Measurements from ENCODE around the gene MXRA7.
"Not testable (repeated sequence)": the region's sequence is repeated elsewhere in the genome, so short reads cannot be mapped to it uniquely, and the experiment has no call there.

Gene MXRA7

DNA sequence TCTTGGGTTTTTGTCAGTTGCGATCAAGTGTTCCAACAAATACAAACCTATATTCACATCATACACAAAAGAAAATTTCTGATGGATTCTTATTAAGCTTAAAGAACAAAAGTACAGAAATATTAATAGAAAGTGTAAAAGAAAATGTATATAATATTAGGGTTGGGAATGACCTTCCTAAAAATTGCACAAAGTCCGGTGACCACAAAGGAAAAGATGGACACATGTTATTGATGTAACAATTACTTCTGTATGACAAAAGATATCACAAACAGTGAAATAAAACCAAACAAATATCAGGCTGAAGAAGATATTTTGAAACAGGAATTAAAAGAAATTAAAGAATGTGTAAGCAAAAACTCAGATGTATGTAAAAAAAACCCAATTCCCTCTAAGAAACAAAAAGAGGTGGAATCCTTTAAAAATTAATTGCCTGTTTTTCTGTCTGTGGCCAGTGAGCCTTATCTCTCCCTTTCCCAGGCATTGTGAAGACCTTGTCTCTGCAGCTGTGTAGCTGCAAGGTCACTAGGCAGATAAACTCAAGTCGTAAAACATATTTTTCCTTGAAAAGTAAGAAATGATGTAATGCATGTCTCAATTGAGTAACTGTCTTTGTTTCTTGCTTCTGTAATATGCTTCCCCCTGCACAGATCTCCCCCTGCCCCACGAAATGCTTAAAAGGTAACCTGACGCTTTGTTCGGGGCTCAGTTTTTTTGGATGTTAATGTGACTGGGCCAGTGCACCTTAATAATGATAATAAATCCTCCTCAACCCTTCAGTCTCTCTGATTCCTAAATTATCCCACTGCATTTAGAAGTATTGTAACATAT lies 70.0 kb downstream of the MXRA7 start:
- H3K9ac ChIP-seq (ENCODE audit: low read length) = peak overlapping the region; percentile 32
- H3K4me3 ChIP-seq (ENCODE audit: low read length) = no peak overlapping the region
- H3K4me1 ChIP-seq (ENCODE audit: control insufficient read depth, insufficient read depth, low read length) = peaks cover 20% of the 10 kb centered on the region
- no peaks in the 10 kb centered on the region for H3K9me3 ChIP-seq (ENCODE audit: control insufficient read depth, low read length)
- no peaks in the 10 kb centered on the region for H3K36me3 ChIP-seq (ENCODE audit: control insufficient read depth, insufficient read depth, low read length)
- H3K27me3 ChIP-seq (ENCODE audit: control insufficient read depth, insufficient read depth, low read length) = no peaks in the 10 kb centered on the region

DNA sequence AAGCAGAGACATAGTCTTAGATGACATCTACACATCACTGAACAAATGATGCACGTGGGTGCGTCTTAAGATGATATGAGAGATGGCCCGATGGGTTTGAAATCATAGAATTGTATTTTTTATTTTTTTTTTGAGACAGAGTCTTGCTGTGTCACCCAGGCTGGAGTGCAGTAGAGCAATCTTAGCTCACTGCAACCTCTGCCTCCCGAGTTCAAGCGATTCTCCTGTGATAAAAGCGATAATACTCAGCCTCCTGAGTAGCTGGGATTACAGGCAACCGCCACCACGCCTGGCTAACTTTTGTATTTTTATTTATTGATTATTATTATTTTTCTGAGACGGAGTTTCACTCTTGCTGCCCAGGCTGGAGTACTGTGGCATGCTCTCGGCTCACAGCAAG lies 72.5 kb downstream of the MXRA7 start:
- H3K4me3 ChIP-seq (ENCODE audit: low read length) = no peak overlapping the region
- H3K9ac ChIP-seq (ENCODE audit: low read length) = no peak overlapping the region
- H3K4me1 ChIP-seq (ENCODE audit: control insufficient read depth, insufficient read depth, low read length) = peaks cover 15% of the 10 kb centered on the region
- no peaks in the 10 kb centered on the region for H3K27me3 ChIP-seq (ENCODE audit: control insufficient read depth, insufficient read depth, low read length)
- H3K36me3 ChIP-seq (ENCODE audit: control insufficient read depth, insufficient read depth, low read length) = no peaks in the 10 kb centered on the region
- H3K9me3 ChIP-seq (ENCODE audit: control insufficient read depth, low read length) = no peaks in the 10 kb centered on the region

DNA sequence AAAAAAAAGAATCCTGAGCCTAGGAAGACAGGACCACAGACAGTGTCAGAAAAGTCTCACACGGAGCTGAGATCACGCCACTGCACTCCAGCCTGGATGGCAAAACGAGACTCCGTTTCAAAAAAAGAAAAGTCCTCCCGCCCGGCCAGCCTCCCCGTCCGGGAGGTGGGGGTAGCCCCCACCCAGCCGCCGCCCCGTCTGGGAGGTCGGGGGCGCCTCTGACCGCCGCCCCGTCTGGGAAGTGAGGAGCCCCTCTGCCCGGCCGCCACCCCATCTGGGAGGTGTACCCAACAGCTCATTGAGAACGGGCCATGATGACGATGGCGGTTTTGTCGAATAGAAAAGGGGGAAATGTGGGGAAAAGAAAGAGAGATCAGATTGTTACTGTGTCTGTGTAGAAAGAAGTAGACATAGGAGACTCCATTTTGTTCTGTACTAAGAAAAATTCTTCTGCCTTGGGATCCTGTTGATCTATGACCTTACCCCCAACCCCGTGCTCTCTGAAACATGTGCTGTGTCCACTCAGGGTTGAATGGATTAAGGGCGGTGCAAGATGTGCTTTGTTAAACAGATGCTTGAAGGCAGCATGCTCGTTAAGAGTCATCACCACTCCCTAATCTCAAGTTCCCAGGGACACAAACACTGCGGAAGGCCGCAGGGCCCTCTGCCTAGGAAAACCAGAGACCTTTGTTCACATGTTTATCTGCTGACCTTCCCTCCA lies 74.1 kb downstream of the MXRA7 start:
- H3K36me3 ChIP-seq (ENCODE audit: control insufficient read depth, insufficient read depth, low read length); H3K9me3 ChIP-seq (ENCODE audit: control insufficient read depth, low read length); H3K4me3 ChIP-seq (ENCODE audit: low read length); H3K27me3 ChIP-seq (ENCODE audit: control insufficient read depth, insufficient read depth, low read length); H3K9ac ChIP-seq (ENCODE audit: low read length): not testable (repeated sequence)
- peaks cover 25% of the 10 kb centered on the region for H3K4me1 ChIP-seq (ENCODE audit: control insufficient read depth, insufficient read depth, low read length)

DNA sequence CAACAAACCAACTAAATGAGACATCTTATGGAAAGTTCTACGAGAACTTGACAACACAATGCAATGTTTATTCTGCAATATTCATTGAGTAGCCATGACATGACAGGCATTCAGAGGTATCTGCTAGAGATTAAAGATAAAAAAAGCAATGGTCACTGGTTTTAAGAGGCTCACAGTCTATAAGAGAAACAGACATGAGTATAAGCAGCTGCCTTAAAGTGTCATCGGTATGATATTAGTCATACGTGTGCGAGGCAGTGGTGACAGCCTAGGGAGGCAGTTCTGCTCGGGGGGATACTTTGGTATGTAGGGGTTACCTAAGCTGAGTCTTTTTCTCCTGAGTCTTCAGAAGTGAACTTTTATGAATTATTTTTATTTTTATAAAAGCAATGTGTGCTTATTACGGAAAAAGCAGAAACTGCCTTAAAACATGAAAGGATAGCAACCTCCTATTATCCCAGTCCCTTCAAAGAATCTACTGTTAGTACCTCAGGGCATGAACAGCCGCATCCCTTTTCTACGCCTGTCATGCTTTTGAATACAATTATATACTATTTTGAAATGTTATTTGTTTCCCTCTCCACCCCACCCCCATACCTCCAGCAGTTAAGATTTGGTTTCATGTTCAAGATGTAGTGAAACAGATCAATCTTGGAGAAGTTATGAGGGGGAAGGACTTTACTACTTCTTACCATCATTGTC lies 75.0 kb downstream of the MXRA7 start:
- H3K9me3 ChIP-seq (ENCODE audit: control insufficient read depth, low read length) = no peaks in the 10 kb centered on the region
- H3K4me3 ChIP-seq (ENCODE audit: low read length) = no peak overlapping the region
- H3K36me3 ChIP-seq (ENCODE audit: control insufficient read depth, insufficient read depth, low read length) = no peaks in the 10 kb centered on the region
- H3K27me3 ChIP-seq (ENCODE audit: control insufficient read depth, insufficient read depth, low read length) = no peaks in the 10 kb centered on the region
- peaks cover 27% of the 10 kb centered on the region for H3K4me1 ChIP-seq (ENCODE audit: control insufficient read depth, insufficient read depth, low read length)
- no peak overlapping the region for H3K9ac ChIP-seq (ENCODE audit: low read length)

DNA sequence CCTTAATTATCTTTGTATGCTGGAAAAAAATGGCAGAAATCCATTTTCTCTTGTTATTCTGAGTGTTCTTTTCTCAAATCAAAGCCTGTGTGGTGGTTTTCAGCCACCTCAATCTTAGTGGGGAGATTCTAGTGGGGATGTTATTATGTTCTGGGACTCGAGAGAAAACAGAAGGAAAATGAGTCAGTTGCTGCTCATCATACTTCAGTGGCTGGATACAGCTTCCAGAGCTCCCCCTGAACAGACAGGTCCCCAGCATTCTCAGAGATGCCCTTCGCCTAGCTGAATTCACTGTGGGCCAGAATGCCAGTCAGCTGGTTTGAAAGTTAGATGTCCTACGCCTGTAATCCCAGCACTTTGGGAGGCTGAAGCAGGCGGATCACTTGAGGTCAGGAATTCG lies 75.7 kb downstream of the MXRA7 start:
- Histone ChIP-seq H3K27me3 (ENCODE audit: control insufficient read depth, insufficient read depth, low read length) (no peaks in the 10 kb centered on the region), H3K4me3 (ENCODE audit: low read length) (no peak overlapping the region), H3K9me3 (ENCODE audit: control insufficient read depth, low read length) (no peaks in the 10 kb centered on the region), H3K9ac (ENCODE audit: low read length) (no peak overlapping the region), H3K4me1 (ENCODE audit: control insufficient read depth, insufficient read depth, low read length) (peaks cover 27% of the 10 kb centered on the region), H3K36me3 (ENCODE audit: control insufficient read depth, insufficient read depth, low read length) (no peaks in the 10 kb centered on the region)

DNA sequence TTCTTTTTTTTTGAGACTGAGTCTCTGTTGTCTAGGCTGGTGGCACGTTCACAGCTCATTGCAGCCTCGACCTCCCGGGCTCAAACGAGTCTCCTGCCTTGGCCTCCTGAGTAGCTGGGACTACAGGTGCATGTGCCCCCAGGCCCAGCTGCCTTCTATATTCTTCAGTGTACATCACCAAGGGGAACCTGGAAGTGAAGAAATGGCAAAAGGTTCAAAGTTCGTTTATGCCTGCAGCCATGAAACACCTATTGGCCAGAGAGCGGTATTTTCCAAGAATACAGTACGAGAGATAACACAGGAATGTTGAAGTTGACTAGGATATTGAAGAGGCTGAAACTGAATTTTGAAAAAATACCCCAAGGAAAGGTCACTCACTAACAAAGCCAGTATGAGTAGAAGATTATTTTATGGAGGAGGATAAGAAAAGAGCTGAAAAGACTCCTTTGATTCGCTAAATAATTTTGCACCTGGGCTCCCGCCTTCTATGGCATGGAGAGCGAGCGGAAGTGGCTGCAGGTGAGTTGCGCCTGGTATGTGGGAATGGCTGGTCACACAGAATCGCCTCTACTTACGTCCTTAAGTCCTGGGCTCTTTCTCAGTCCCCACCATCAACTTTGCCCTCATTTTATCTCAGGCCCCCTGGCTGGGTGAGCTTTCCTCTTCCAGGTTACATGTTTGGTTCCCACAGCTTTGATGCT lies 77.0 kb downstream of the MXRA7 start:
- no peaks in the 10 kb centered on the region for H3K27me3 ChIP-seq (ENCODE audit: control insufficient read depth, insufficient read depth, low read length)
- H3K9ac ChIP-seq (ENCODE audit: low read length) = no peak overlapping the region
- no peaks in the 10 kb centered on the region for H3K36me3 ChIP-seq (ENCODE audit: control insufficient read depth, insufficient read depth, low read length)
- H3K4me3 ChIP-seq (ENCODE audit: low read length) = no peak overlapping the region
- H3K9me3 ChIP-seq (ENCODE audit: control insufficient read depth, low read length) = no peaks in the 10 kb centered on the region
- peaks cover 27% of the 10 kb centered on the region for H3K4me1 ChIP-seq (ENCODE audit: control insufficient read depth, insufficient read depth, low read length)

DNA sequence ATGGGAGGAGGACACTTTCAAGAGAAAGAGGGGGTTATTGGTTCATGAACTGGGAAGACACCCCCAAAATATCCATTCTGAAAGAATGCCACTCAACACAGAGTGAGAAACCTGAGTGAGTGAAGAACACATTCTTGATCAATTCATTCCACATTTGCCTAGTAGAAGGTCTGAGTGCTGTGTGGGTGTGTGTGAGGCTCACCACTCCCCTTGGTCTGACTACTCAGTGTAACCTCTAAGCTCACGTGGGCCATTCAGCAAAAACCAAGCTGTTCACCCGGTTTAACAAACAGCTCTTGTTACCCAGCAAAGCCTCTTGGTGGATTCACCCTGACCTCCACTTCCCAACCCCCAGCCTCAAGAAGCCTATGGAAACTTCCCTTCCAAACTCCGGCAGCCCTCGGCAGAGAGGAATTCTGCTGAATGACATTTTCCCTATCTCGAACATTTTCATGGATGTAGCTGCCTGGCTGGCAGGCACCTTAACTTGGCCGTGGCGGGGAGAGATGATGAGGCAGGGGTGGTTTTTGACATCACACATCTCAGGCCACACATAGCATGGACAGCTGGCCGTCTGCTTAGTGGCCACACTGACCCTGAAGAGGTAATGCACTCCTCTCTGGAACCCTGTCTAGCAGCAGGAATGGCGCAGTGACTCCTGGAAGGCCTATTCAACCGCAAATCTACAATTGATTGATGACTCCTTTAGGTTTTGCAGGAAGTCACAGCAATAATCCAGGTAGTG lies 78.8 kb downstream of the MXRA7 start:
- H3K4me1 ChIP-seq (ENCODE audit: control insufficient read depth, insufficient read depth, low read length) = peaks cover 27% of the 10 kb centered on the region
- H3K36me3 ChIP-seq (ENCODE audit: control insufficient read depth, insufficient read depth, low read length) = no peaks in the 10 kb centered on the region
- no peak overlapping the region for H3K4me3 ChIP-seq (ENCODE audit: low read length)
- H3K9ac ChIP-seq (ENCODE audit: low read length) = no peak overlapping the region
- no peaks in the 10 kb centered on the region for H3K27me3 ChIP-seq (ENCODE audit: control insufficient read depth, insufficient read depth, low read length)
- H3K9me3 ChIP-seq (ENCODE audit: control insufficient read depth, low read length) = no peaks in the 10 kb centered on the region

DNA sequence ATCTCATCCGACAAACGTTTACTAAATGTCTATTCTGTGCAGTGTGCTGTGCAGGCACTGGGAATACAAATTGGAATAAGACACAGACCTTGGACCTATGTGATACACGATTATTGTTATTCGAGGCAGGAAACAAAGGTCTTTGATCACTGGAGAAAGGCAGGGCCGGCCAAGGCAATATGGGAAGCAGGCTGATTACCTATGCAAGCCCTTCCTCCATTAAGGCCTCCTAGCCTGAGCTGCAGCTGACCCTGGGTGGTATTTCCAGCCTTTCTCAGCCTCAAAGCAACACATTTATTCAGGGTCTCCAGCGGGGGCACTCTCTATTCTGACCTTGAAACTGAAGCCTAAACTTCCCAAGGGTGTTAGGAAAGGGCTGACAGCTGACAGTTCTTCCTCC lies 80.6 kb downstream of the MXRA7 start:
- Histone ChIP-seq H3K9me3 (ENCODE audit: control insufficient read depth, low read length) (no peaks in the 10 kb centered on the region), H3K4me3 (ENCODE audit: low read length) (no peak overlapping the region), H3K4me1 (ENCODE audit: control insufficient read depth, insufficient read depth, low read length) (peaks cover 25% of the 10 kb centered on the region), H3K36me3 (ENCODE audit: control insufficient read depth, insufficient read depth, low read length) (peaks cover 9% of the 10 kb centered on the region), H3K27me3 (ENCODE audit: control insufficient read depth, insufficient read depth, low read length) (no peaks in the 10 kb centered on the region), H3K9ac (ENCODE audit: low read length) (no peak overlapping the region)

Data from mucosa of stomach (tissue), 1 donor.